NCI-H2107 (cell line): Measurements from ENCODE around the gene CPSF6.

Experiments
- DNase-seq: peaks from one replicate; lab custom pipeline; 2025; lab: John Stamatoyannopoulos, UW

CPSF6 gene

DNA sequence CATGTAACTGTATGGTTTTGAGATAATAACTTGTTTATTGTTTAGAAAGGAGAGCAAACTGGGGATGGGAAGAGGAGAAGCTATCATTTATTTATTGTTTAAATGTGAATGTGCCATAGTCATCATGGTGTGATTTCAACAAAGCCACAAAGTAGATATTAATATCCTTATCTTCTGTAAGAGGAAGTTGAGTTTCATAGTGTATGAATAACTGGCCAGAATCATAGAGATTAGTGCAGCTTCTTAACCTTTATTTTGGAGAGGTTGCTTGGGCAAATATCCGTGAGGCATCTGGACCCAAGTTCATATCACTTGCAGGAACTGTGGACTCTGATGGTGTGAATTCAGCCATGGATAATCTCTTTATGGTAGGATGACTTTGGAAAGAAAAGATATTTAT lies 82.0 kb downstream of the CPSF6 start:
- DNase-seq, result no peak
